ENCODE data around the gene DNMT1.

DNMT1 gene

DNA sequence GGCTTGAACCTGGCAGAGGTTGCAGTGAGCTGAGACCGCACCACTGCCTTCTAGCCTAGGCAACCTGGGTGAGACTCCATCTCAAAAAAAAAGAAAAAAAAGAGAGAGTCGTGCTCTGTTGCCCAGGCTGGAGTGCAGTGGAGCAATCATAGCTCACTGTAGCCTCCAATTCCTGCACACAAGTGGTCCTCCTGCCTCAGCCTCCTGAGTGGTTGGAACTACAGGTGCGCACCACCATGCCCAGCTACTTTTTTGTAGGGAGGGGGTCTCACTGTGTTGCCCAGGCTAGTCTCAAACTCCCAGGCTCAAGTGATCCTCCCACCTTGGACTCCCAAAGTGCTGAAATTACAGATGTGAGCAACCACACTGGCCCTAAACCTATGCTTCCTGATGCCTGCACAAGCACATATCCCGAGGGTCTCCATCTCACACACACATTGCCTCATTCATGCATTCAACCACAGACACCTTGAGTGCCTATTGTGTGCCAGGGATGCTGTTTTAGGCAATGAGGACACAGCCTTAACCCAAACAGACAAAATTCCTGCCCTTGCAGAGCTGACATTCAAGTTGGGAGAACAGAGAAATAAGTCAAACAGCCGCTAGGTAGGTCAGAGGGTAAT lies 94.5 kb downstream of the DNMT1 start:
- H3K4me3 ChIP-seq (ENCODE audit: low read depth, low read length): no peak overlapping the region
- TF ChIP-seq, protein P1, sequence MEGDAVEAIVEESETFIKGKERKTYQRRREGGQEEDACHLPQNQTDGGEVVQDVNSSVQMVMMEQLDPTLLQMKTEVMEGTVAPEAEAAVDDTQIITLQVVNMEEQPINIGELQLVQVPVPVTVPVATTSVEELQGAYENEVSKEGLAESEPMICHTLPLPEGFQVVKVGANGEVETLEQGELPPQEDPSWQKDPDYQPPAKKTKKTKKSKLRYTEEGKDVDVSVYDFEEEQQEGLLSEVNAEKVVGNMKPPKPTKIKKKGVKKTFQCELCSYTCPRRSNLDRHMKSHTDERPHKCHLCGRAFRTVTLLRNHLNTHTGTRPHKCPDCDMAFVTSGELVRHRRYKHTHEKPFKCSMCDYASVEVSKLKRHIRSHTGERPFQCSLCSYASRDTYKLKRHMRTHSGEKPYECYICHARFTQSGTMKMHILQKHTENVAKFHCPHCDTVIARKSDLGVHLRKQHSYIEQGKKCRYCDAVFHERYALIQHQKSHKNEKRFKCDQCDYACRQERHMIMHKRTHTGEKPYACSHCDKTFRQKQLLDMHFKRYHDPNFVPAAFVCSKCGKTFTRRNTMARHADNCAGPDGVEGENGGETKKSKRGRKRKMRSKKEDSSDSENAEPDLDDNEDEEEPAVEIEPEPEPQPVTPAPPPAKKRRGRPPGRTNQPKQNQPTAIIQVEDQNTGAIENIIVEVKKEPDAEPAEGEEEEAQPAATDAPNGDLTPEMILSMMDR (IDR thresholded peaks at IDR 0.05; ENCODE audit: control insufficient read depth, extremely low read depth, insufficient read depth): no peak
- DNase-seq (ENCODE audit: low read depth): no peak

GRCh38 chr19:10096615-10096963 lies 98.2 kb downstream of the DNMT1 start:
- peak overlapping the region; percentile 51 for H3K4me3 ChIP-seq (ENCODE audit: low read depth, low read length)
- DNase-seq (ENCODE audit: low read depth): no peak

DNA sequence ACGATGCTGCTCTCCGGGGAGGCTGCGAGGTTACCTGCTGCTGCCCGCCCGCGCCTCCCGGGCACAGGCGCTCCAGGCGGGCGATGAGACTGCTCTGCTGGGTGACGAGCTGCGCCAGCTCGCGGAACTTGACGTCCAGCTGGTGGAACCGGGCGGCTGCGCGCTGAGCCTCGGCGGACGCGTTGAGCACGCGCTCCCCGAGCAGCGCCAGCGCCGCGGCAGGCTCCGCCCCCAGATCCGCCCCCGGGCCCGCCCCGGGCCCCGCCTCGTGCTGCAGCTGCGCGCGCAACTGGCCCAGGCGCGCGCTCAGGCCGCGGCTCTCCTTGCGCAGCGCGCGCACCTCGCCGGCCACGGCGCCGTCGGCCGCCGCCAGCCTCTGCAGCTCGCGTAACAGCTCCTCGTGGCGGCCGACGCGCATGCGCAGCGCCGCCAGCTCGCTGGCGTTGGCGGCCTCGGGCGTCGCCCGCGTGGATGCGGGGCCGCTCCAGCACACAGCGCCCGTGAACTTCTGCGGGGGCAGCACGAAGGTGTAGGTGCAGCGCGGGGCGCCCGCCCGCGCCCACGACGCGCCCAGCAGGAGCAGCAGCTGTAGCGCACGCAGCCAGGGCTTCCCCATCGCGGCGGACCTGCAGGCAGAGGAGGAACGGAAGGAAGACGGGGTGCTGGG lies 98.7 kb downstream of the DNMT1 start:
- H3K4me3 ChIP-seq (ENCODE audit: low read depth, low read length): peak overlapping the region; percentile 51
- TF ChIP-seq, protein P1 (IDR thresholded peaks at IDR 0.05; ENCODE audit: control insufficient read depth, extremely low read depth, insufficient read depth): no peak
- peak; percentile 77 for DNase-seq (ENCODE audit: low read depth)

More at GRCh38 chr19:10096615-10096963, 98.2 kb downstream of the DNMT1 start:
- TF ChIP-seq, protein P1 (IDR thresholded peaks at IDR 0.05; ENCODE audit: control insufficient read depth, extremely low read depth, insufficient read depth): no peak

- TF ChIP-seq, protein P1 (IDR thresholded peaks at IDR 0.05; ENCODE audit: control insufficient read depth, extremely low read depth, insufficient read depth): no peak
- DNase-seq (ENCODE audit: low read depth): no peak
- H3K4me3 ChIP-seq (ENCODE audit: low read depth, low read length): peak overlapping the region; percentile 45
Measured at GRCh38 chr19:10095622-10095947, 99.2 kb downstream of the DNMT1 start.

- no peak for DNase-seq (ENCODE audit: low read depth)
- TF ChIP-seq, protein P1 (IDR thresholded peaks at IDR 0.05; ENCODE audit: control insufficient read depth, extremely low read depth, insufficient read depth): no peak
- no peak overlapping the region for H3K4me3 ChIP-seq (ENCODE audit: low read depth, low read length)
Measured at GRCh38 chr19:10093295-10094186, 101.2 kb downstream of the DNMT1 start.

GRCh38 chr19:10092648-10093294 lies 102.0 kb downstream of the DNMT1 start:
- no peak overlapping the region for H3K4me3 ChIP-seq (ENCODE audit: low read depth, low read length)
- TF ChIP-seq, protein P1 (IDR thresholded peaks at IDR 0.05; ENCODE audit: control insufficient read depth, extremely low read depth, insufficient read depth): no peak
- no peak for DNase-seq (ENCODE audit: low read depth)
